ENCODE measurements around the gene PLEKHG4B. TPM values are rescaled to one million over a fixed set of nuclear protein-coding genes. Genes with fewer than 3 reads are reported as not detected.

The PLEKHG4B gene
- total RNA-seq, 1 experiment from 2014 or later = 0.02 TPM

DNA sequence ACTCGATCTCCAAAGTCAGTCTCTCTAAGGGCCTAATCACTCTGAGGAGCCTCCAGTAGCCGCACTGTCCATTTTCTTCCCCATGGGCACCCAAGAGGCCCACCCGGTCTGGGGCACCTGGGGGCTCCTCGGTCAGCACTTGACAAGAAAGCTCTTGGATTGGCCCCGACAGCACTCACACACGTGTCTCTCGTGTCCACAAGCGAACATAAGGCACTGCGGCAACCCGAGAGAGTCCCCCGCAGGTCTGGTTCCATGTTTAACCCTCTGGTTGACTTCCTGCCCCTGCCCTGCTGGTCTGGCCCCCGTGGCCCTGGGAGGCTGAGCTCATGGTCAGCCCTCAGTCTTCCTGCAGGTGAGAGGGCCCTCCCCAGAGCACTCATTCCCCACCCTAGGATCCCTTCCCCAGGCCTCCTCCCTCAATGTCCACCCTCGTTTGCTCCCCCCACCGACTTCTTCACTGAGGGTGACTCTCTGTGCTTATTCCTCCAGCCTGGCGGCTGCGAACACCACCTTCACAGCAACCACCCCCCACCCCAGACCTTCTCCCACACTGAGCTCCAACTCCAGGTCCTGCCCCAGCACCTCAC is 83.0 kb downstream of the PLEKHG4B start:
- CTCF ChIA-PET = no interaction called here
- no peak overlapping the region for H2AFZ ChIP-seq (ENCODE audit: low read depth, low read length, poor library complexity, severe bottlenecking)
- no peak overlapping the region for H3K4me2 ChIP-seq (ENCODE audit: low read length)
- no TSS peak for BruUV-seq (replicated peaks)
- no peaks in the 10 kb centered on the region for H3K9me2 ChIP-seq (ENCODE audit: insufficient read depth)
- no peaks in the 10 kb centered on the region for H3K9me3 ChIP-seq (ENCODE audit: control insufficient read depth in 1 of 2, insufficient read depth in 1 of 2, low read depth in 1 of 2, low read length in 2 of 2)
- no peak overlapping the region for H3K9ac ChIP-seq (ENCODE audit: low read length)
- no peaks in the 10 kb centered on the region for H3K4me1 ChIP-seq (ENCODE audit: control insufficient read depth in 1 of 2, insufficient read depth in 2 of 2, low read length in 2 of 2)
- intact Hi-C loops (cut with micrococcal nuclease) = no loop called here
- DNase-seq (ENCODE audit: low read depth, low spot score) = no peak
- H3K27me3 ChIP-seq (ENCODE audit: insufficient read depth, low read length) = peaks cover 8% of the 10 kb centered on the region; the same call in 1 of the 2 replicates
- ATAC-seq = no peak
- H3K27ac ChIP-seq (ENCODE audit: low read depth, low read length) = no peak overlapping the region
- POLR2A ChIA-PET = no interaction called here
- no peaks in the 10 kb centered on the region for H4K20me1 ChIP-seq (ENCODE audit: insufficient read depth)
- no peaks in the 10 kb centered on the region for H3K79me2 ChIP-seq (ENCODE audit: insufficient read depth, low read length)
- TF ChIP-seq YY1 (IDR thresholded peaks at IDR 0.05; ENCODE audit: extremely low read depth, insufficient replicate concordance, low read depth, low read length) (no peak), TCF7L2 (IDR thresholded peaks at IDR 0.05; ENCODE audit: borderline replicate concordance, extremely low read depth, insufficient read depth, insufficient read length) (no peak), EZH2phosphoT487 (IDR thresholded peaks at IDR 0.05; ENCODE audit: borderline replicate concordance) (no peak), EGR1 (IDR thresholded peaks at IDR 0.05; ENCODE audit: low read depth) (no peak), POLR2AphosphoS5 (IDR thresholded peaks at IDR 0.05; ENCODE audit: low read depth, low read length) (no peak), CBX3 (IDR thresholded peaks at IDR 0.05; ENCODE audit: low read depth) (no peak), ELF1 (IDR thresholded peaks at IDR 0.05; ENCODE audit: borderline replicate concordance, low read depth) (no peak), RAD21 (IDR thresholded peaks at IDR 0.05; ENCODE audit: low read depth) (no peak), EZH2 (IDR thresholded peaks at IDR 0.05) (no peak), ZNF274 (IDR thresholded peaks at IDR 0.05; ENCODE audit: low read depth, low read length) (no peak), POLR2A (IDR thresholded peaks at IDR 0.05; ENCODE audit: borderline replicate concordance, extremely low read depth, insufficient read depth, insufficient read length) (no peak), SP1 (IDR thresholded peaks at IDR 0.05; ENCODE audit: low read depth) (no peak), JUND (IDR thresholded peaks at IDR 0.05) (no peak), CEBPB (IDR thresholded peaks at IDR 0.05; ENCODE audit: low read depth) (no peak), SIN3A (IDR thresholded peaks at IDR 0.05; ENCODE audit: low read depth) (no peak)
- TF ChIP-seq, protein P1, sequence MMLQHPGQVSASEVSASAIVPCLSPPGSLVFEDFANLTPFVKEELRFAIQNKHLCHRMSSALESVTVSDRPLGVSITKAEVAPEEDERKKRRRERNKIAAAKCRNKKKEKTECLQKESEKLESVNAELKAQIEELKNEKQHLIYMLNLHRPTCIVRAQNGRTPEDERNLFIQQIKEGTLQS (IDR thresholded peaks at IDR 0.05) = no peak
- TF ChIP-seq, protein P2, sequence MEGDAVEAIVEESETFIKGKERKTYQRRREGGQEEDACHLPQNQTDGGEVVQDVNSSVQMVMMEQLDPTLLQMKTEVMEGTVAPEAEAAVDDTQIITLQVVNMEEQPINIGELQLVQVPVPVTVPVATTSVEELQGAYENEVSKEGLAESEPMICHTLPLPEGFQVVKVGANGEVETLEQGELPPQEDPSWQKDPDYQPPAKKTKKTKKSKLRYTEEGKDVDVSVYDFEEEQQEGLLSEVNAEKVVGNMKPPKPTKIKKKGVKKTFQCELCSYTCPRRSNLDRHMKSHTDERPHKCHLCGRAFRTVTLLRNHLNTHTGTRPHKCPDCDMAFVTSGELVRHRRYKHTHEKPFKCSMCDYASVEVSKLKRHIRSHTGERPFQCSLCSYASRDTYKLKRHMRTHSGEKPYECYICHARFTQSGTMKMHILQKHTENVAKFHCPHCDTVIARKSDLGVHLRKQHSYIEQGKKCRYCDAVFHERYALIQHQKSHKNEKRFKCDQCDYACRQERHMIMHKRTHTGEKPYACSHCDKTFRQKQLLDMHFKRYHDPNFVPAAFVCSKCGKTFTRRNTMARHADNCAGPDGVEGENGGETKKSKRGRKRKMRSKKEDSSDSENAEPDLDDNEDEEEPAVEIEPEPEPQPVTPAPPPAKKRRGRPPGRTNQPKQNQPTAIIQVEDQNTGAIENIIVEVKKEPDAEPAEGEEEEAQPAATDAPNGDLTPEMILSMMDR (IDR thresholded peaks at IDR 0.05 in 2 of 3, conservative IDR thresholded peaks at IDR 0.05 in 1 of 3; ENCODE audit: borderline replicate concordance in 1 of 3, insufficient read depth in 1 of 3, low read depth in 2 of 3, low read length in 2 of 3) = no peak
- TF ChIP-seq, protein P3, sequence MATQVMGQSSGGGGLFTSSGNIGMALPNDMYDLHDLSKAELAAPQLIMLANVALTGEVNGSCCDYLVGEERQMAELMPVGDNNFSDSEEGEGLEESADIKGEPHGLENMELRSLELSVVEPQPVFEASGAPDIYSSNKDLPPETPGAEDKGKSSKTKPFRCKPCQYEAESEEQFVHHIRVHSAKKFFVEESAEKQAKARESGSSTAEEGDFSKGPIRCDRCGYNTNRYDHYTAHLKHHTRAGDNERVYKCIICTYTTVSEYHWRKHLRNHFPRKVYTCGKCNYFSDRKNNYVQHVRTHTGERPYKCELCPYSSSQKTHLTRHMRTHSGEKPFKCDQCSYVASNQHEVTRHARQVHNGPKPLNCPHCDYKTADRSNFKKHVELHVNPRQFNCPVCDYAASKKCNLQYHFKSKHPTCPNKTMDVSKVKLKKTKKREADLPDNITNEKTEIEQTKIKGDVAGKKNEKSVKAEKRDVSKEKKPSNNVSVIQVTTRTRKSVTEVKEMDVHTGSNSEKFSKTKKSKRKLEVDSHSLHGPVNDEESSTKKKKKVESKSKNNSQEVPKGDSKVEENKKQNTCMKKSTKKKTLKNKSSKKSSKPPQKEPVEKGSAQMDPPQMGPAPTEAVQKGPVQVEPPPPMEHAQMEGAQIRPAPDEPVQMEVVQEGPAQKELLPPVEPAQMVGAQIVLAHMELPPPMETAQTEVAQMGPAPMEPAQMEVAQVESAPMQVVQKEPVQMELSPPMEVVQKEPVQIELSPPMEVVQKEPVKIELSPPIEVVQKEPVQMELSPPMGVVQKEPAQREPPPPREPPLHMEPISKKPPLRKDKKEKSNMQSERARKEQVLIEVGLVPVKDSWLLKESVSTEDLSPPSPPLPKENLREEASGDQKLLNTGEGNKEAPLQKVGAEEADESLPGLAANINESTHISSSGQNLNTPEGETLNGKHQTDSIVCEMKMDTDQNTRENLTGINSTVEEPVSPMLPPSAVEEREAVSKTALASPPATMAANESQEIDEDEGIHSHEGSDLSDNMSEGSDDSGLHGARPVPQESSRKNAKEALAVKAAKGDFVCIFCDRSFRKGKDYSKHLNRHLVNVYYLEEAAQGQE (IDR thresholded peaks at IDR 0.05; ENCODE audit: low read depth) = no peak
- TF ChIP-seq, protein P4, sequence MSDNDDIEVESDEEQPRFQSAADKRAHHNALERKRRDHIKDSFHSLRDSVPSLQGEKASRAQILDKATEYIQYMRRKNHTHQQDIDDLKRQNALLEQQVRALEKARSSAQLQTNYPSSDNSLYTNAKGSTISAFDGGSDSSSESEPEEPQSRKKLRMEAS (IDR thresholded peaks at IDR 0.05) = no peak
- TF ChIP-seq, protein P5, sequence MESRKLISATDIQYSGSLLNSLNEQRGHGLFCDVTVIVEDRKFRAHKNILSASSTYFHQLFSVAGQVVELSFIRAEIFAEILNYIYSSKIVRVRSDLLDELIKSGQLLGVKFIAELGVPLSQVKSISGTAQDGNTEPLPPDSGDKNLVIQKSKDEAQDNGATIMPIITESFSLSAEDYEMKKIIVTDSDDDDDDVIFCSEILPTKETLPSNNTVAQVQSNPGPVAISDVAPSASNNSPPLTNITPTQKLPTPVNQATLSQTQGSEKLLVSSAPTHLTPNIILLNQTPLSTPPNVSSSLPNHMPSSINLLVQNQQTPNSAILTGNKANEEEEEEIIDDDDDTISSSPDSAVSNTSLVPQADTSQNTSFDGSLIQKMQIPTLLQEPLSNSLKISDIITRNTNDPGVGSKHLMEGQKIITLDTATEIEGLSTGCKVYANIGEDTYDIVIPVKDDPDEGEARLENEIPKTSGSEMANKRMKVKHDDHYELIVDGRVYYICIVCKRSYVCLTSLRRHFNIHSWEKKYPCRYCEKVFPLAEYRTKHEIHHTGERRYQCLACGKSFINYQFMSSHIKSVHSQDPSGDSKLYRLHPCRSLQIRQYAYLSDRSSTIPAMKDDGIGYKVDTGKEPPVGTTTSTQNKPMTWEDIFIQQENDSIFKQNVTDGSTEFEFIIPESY (IDR thresholded peaks at IDR 0.05; ENCODE audit: extremely low read depth, insufficient replicate concordance, low read length) = no peak
- H3K4me3 ChIP-seq (replicated peaks in 1 of 2; ENCODE audit: low read depth in 1 of 2, low read length in 2 of 2) = no peak overlapping the region
- RAD21 ChIA-PET (ENCODE audit: low non-redundant PET in 1 of 2, low total read pairs in 2 of 2, uncharacterized antibody in 2 of 2, unreplicated experiment in 2 of 2) = no interaction called here
- no peaks in the 10 kb centered on the region for H3K36me3 ChIP-seq (ENCODE audit: control insufficient read depth in 1 of 2, insufficient read depth in 2 of 2, low read length in 2 of 2)

All from HCT116 (cell line).